Naive B cell (primary cell): Measurements from ENCODE around the gene CLNK. TPM values are rescaled to one million over a fixed set of nuclear protein-coding genes. Genes with fewer than 3 reads are reported as not detected.

Source experiments
- ATAC-seq, 2 donors: fragments of 150-1000 bp; cut with Tn5 transposase; 2 replicates each; pipeline ENCODE4 v1.10.0; 2021; ENCODE audit warnings: low read depth in 2 of 2, mild to moderate bottlenecking in 2 of 2, moderate library complexity in 2 of 2
- DNase-seq: peaks from one replicate; pipeline ENCODE4 v3.0.0; 2022
- H3K27ac Mint-ChIP-seq, 6 donors: one replicate each; pipeline ENCODE4 v1.8.0; 2020 to 2022; ENCODE audit warnings: mild to moderate bottlenecking in 6 of 6, mixed read lengths in 6 of 6, moderate library complexity in 5 of 6, inconsistent platforms in 2 of 6
- H3K27me3 Mint-ChIP-seq, 3 donors: one replicate each; pipeline ENCODE4 v1.8.0; 2021 to 2022; ENCODE audit warnings: mixed read lengths in 3 of 3, mild to moderate bottlenecking in 1 of 3
- H3K36me3 Mint-ChIP-seq, 2 donors: one replicate each; pipeline ENCODE4 v1.8.0; 2020 to 2022; ENCODE audit warnings: mixed read lengths in 2 of 2, inconsistent platforms in 1 of 2, mild to moderate bottlenecking in 1 of 2
- H3K4me1 Mint-ChIP-seq, 3 donors: one replicate each; pipeline ENCODE4 v1.8.0; 2020 to 2022; ENCODE audit warnings: mixed read lengths in 3 of 3, inconsistent platforms in 1 of 3, mild to moderate bottlenecking in 1 of 3, moderate library complexity in 1 of 3
- H3K4me3 Mint-ChIP-seq, 8 donors: one replicate each; pipeline ENCODE4 v1.8.0; 2020 to 2022; ENCODE audit warnings: mild to moderate bottlenecking in 8 of 8, mixed read lengths in 8 of 8, moderate library complexity in 8 of 8, inconsistent platforms in 2 of 8
- H3K9me3 Mint-ChIP-seq, 7 donors: one replicate each; pipeline ENCODE4 v1.8.0; 2020 to 2022; ENCODE audit warnings: mixed read lengths in 7 of 7, mild to moderate bottlenecking in 5 of 7, inconsistent platforms in 2 of 7, moderate library complexity in 1 of 7
- polyA plus RNA-seq, 6 donors: library from polyadenylated mRNA; unstranded; fragments of 300-500 nt; fragmentation: Illumina TruSeq; gene quantifications; one replicate each; pipeline ENCODE4 v1.2.3, GENCODE V29; 2021; ENCODE audit warnings: low read depth in 6 of 6

Gene CLNK
- polyA plus RNA-seq, 6 donors from 2014 or later: 0.69 to 1.3 (median 1.2) TPM; not detected in 1

DNA sequence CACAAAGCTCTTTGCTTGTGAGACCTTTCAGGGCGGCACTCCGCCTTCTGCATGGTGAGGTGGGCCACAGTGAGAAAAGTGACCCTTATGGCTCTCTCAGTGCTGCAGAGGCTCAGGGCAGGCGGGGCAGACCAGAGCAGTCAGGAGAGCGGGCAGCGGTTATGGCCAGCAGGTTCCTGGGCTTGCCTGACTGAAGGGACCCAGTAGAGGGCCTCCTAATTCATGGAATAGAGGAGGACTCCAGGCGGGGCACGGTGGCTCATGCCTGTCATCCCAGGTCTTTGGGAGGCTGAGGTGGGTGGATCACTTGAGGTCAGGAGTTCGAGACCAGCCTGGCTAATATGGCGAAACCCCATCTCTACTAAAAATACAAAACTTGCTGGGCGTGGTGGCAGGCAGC lies 91.4 kb downstream of the CLNK start:
- H3K4me1 Mint-ChIP-seq: peaks cover 9 to 18% (median 10%) of the 10 kb centered on the region in 3 donors
- DNase-seq (no peak), ATAC-seq (no peak)
- peak overlapping the region in 1 of 6 donors; percentile 2 for H3K27ac Mint-ChIP-seq
- no peaks in the 10 kb centered on the region for H3K27me3 Mint-ChIP-seq
- H3K4me3 Mint-ChIP-seq: no peak overlapping the region
- peaks cover 0 to 5% of the 10 kb centered on the region in 2 donors for H3K36me3 Mint-ChIP-seq
- peaks cover 0 to 2% (median 0%) of the 10 kb centered on the region in 7 donors for H3K9me3 Mint-ChIP-seq

- DNase-seq: no peak
- H3K27ac Mint-ChIP-seq: peak overlapping the region in 1 of 6 donors; percentile 30
- no peaks in the 10 kb centered on the region for H3K27me3 Mint-ChIP-seq
- peaks cover 15 to 28% (median 15%) of the 10 kb centered on the region in 3 donors for H3K4me1 Mint-ChIP-seq
- peaks cover 0 to 5% of the 10 kb centered on the region in 2 donors for H3K36me3 Mint-ChIP-seq
- no peak for ATAC-seq
- H3K9me3 Mint-ChIP-seq: peaks cover 0 to 2% (median 0%) of the 10 kb centered on the region in 7 donors
- no peak overlapping the region for H3K4me3 Mint-ChIP-seq
Measured at GRCh38 chr4:10590896-10591295, 93.7 kb downstream of the CLNK start.

- Mint-ChIP-seq H3K9me3 (peaks cover 0 to 2% (median 0%) of the 10 kb centered on the region in 7 donors), H3K4me3 (no peak overlapping the region), H3K36me3 (peaks cover 0 to 5% of the 10 kb centered on the region in 2 donors), H3K4me1 (peaks cover 15 to 30% (median 15%) of the 10 kb centered on the region in 3 donors), H3K27me3 (no peaks in the 10 kb centered on the region), H3K27ac (no peak overlapping the region)
- DNase-seq (no peak), ATAC-seq (no peak)
Measured at GRCh38 chr4:10589799-10590198, 94.8 kb downstream of the CLNK start.

GRCh38 chr4:10589321-10589720 lies 95.2 kb downstream of the CLNK start:
- H3K4me3 Mint-ChIP-seq: no peak overlapping the region
- no peak for DNase-seq
- H3K27ac Mint-ChIP-seq: no peak overlapping the region
- H3K36me3 Mint-ChIP-seq: peaks cover 0 to 5% of the 10 kb centered on the region in 2 donors
- peaks cover 15 to 35% (median 17%) of the 10 kb centered on the region in 3 donors for H3K4me1 Mint-ChIP-seq
- H3K27me3 Mint-ChIP-seq: no peaks in the 10 kb centered on the region
- peaks cover 0 to 2% (median 0%) of the 10 kb centered on the region in 7 donors for H3K9me3 Mint-ChIP-seq
- no peak for ATAC-seq

DNA sequence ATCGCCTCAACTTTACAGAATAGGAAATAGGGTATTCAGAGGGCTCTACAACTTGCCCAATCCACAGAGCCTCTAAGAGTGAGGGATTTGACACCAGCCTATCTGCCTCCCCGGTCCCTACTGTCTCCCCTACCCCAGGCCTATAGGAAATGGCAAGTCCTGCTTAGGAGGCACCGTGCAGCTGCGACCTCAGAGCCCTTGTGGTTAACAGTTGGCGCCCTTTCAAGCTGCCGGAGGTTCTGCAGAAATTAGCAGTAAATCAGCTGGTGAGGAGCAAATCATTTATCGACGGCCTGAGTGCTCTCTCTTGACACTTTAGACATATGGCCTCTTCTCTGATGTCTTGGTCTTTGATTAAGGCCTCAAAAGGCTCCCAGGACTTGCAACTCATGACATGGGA lies 96.9 kb downstream of the CLNK start:
- Mint-ChIP-seq H3K27me3 (no peaks in the 10 kb centered on the region), H3K9me3 (peaks cover 0 to 2% (median 0%) of the 10 kb centered on the region in 7 donors), H3K27ac (peak overlapping the region in 2 of 6 donors; percentile 53 to 76), H3K4me3 (peak overlapping the region in 1 of 8 donors; percentile 2), H3K4me1 (peaks cover 28 to 51% (median 33%) of the 10 kb centered on the region in 3 donors), H3K36me3 (no peaks in the 10 kb centered on the region)
- no peak for DNase-seq
- ATAC-seq: no peak

DNA sequence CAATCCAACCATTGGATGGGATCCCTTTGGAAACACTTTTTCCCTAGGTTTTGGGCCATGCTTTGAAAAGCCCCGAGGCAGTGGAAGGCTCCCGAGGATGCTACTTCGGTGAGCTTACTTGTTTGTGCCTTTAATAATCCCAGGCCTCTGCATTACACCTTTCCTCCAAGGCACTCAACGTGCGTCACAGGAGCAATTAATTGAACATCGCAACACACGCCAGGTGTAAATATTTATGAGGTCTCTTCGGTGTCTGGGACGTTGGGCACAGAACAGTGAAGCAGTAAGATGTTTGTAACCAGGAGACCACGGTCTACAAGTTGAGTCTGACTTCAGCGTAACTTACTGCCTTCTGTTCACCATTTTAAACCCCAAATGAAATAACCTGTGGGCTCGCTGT lies 97.3 kb downstream of the CLNK start:
- no peaks in the 10 kb centered on the region for H3K36me3 Mint-ChIP-seq
- DNase-seq (no peak), ATAC-seq (no peak)
- H3K27ac Mint-ChIP-seq: peak overlapping the region in 1 of 6 donors; percentile 53
- H3K9me3 Mint-ChIP-seq: peaks cover 0 to 2% (median 0%) of the 10 kb centered on the region in 7 donors
- H3K4me1 Mint-ChIP-seq: peaks cover 29 to 52% (median 33%) of the 10 kb centered on the region in 3 donors
- H3K4me3 Mint-ChIP-seq: no peak overlapping the region
- H3K27me3 Mint-ChIP-seq: no peaks in the 10 kb centered on the region

- no peaks in the 10 kb centered on the region for H3K36me3 Mint-ChIP-seq
- ATAC-seq: no peak
- peak overlapping the region in 7 of 8 donors; percentile 8 to 75 (median 24) for H3K4me3 Mint-ChIP-seq
- DNase-seq: no peak
- peak overlapping the region in 2 of 6 donors; percentile 60 to 67 for H3K27ac Mint-ChIP-seq
- peaks cover 20 to 42% (median 24%) of the 10 kb centered on the region in 3 donors for H3K4me1 Mint-ChIP-seq
- H3K27me3 Mint-ChIP-seq: no peaks in the 10 kb centered on the region
- no peaks in the 10 kb centered on the region for H3K9me3 Mint-ChIP-seq
Measured at GRCh38 chr4:10584042-10584441, 100.5 kb downstream of the CLNK start.

DNA sequence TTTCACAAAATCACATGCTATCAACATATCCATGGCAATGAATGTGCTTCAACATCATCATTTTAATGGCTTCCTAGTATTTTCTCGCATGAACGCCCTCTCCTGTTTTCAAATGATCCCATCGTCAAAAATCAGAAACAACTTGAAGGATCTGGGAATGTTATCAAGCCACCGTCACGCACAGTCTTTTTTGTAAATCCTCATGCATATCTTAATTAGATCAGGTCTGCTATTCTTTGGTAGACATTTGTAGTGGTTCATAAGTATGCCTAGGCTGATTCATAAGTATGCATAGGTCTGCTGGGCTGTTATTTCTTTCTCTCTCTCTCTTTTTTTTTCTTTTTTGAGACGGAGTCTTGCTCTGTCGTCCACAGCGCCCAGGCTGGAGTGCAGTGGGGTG lies 101.6 kb downstream of the CLNK start:
- DNase-seq: no peak
- H3K4me3 Mint-ChIP-seq: no peak overlapping the region
- peaks cover 19 to 40% (median 24%) of the 10 kb centered on the region in 3 donors for H3K4me1 Mint-ChIP-seq
- peak overlapping the region in 2 of 6 donors; percentile 8 to 49 for H3K27ac Mint-ChIP-seq
- no peak for ATAC-seq
- no peaks in the 10 kb centered on the region for H3K36me3 Mint-ChIP-seq
- no peaks in the 10 kb centered on the region for H3K27me3 Mint-ChIP-seq
- no peaks in the 10 kb centered on the region for H3K9me3 Mint-ChIP-seq

GRCh38 chr4:10582059-10582686 lies 102.4 kb downstream of the CLNK start:
- Mint-ChIP-seq H3K27me3 (no peaks in the 10 kb centered on the region), H3K4me3 (no peak overlapping the region), H3K27ac (no peak overlapping the region), H3K36me3 (no peaks in the 10 kb centered on the region), H3K9me3 (no peaks in the 10 kb centered on the region), H3K4me1 (peaks cover 18 to 38% (median 22%) of the 10 kb centered on the region in 3 donors)
- DNase-seq (peak; percentile 9), ATAC-seq (no peak)

GRCh38 chr4:10581022-10581421 lies 103.5 kb downstream of the CLNK start:
- peaks cover 21 to 50% (median 26%) of the 10 kb centered on the region in 3 donors for H3K4me1 Mint-ChIP-seq
- DNase-seq (no peak), ATAC-seq (no peak)
- H3K36me3 Mint-ChIP-seq: no peaks in the 10 kb centered on the region
- no peak overlapping the region for H3K4me3 Mint-ChIP-seq
- no peaks in the 10 kb centered on the region for H3K27me3 Mint-ChIP-seq
- no peak overlapping the region for H3K27ac Mint-ChIP-seq
- no peaks in the 10 kb centered on the region for H3K9me3 Mint-ChIP-seq

DNA sequence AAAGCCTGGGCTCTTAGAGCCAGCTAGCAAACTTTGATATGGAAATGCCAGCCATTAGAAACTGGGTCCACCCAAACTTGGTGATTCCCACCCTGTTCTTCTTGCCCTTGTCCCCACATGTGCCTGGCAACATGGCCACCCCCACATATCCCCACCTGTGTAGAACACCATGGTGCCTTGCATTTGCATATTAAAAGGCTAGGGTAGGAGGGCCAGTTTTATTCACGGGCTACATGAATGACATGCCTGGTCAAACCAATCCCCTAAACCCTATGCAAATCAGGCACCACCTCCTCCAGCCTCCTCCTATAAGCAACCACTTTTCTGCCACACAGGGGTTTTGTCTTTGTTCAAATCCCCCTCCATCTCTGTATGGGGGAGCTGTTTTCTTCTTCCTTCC lies 104.9 kb downstream of the CLNK start:
- peak overlapping the region in 1 of 6 donors; percentile 58 for H3K27ac Mint-ChIP-seq
- H3K27me3 Mint-ChIP-seq: peaks cover 0 to 8% (median 0%) of the 10 kb centered on the region in 3 donors
- ATAC-seq: no peak
- peaks cover 21 to 50% (median 26%) of the 10 kb centered on the region in 3 donors for H3K4me1 Mint-ChIP-seq
- H3K9me3 Mint-ChIP-seq: no peaks in the 10 kb centered on the region
- no peak overlapping the region for H3K4me3 Mint-ChIP-seq
- no peaks in the 10 kb centered on the region for H3K36me3 Mint-ChIP-seq
- DNase-seq: no peak

- ATAC-seq: no peak
- no peaks in the 10 kb centered on the region for H3K9me3 Mint-ChIP-seq
- no peak for DNase-seq
- H3K27ac Mint-ChIP-seq: peak overlapping the region in 1 of 6 donors; percentile 91
- H3K4me3 Mint-ChIP-seq: peak overlapping the region in 1 of 8 donors; percentile 61
- peaks cover 0 to 21% (median 0%) of the 10 kb centered on the region in 3 donors for H3K27me3 Mint-ChIP-seq
- H3K4me1 Mint-ChIP-seq: peaks cover 9 to 31% (median 9%) of the 10 kb centered on the region in 3 donors
- no peaks in the 10 kb centered on the region for H3K36me3 Mint-ChIP-seq
Measured at GRCh38 chr4:10577508-10578426, 106.8 kb downstream of the CLNK start.

- no peaks in the 10 kb centered on the region for H3K36me3 Mint-ChIP-seq
- H3K27ac Mint-ChIP-seq: peak overlapping the region in 4 of 6 donors; percentile 36 to 91 (median 56)
- ATAC-seq (peak in 1 of 2 donors; percentile 90), DNase-seq (peak; percentile 33)
- H3K9me3 Mint-ChIP-seq: no peaks in the 10 kb centered on the region
- H3K4me1 Mint-ChIP-seq: peaks cover 7 to 26% (median 8%) of the 10 kb centered on the region in 3 donors
- H3K4me3 Mint-ChIP-seq: peak overlapping the region in 3 of 8 donors; percentile 55 to 61 (median 60)
- H3K27me3 Mint-ChIP-seq: peaks cover 0 to 21% (median 0%) of the 10 kb centered on the region in 3 donors
Measured at GRCh38 chr4:10577018-10577417, 107.5 kb downstream of the CLNK start.
